Measurements from ENCODE around the gene EVI2B.

Gene EVI2B

GRCh38 chr17:31299624-31300023 lies 14.2 kb downstream of the EVI2B start:
- TF ChIP-seq CTCF (conservative IDR thresholded peaks at IDR 0.05; ENCODE audit: control insufficient read depth, insufficient read depth, low read depth, low read length) = no peak
- DNase-seq (ENCODE audit: low read depth) = no peak
- H3K4me3 ChIP-seq (ENCODE audit: control insufficient read depth, low read depth, low read length) = no peak overlapping the region

- no peak for TF ChIP-seq CTCF (conservative IDR thresholded peaks at IDR 0.05; ENCODE audit: control insufficient read depth, insufficient read depth, low read depth, low read length)
- no peak for DNase-seq (ENCODE audit: low read depth)
- no peak within 1 kb of the TSS for H3K4me3 ChIP-seq (ENCODE audit: control insufficient read depth, low read depth, low read length)
These were observed 16.8 kb downstream of the EVI2B start, which contains the start of gene OMG for GRCh38 chr17:31297090-31297489. Gene OMG (minus strand): TSS chr17:31297239. CDS start chr17:31296331, 908 bp downstream.

- TF ChIP-seq CTCF (conservative IDR thresholded peaks at IDR 0.05; ENCODE audit: control insufficient read depth, insufficient read depth, low read depth, low read length) = no peak
- H3K4me3 ChIP-seq (ENCODE audit: control insufficient read depth, low read depth, low read length) = no peak overlapping the region
- no peak for DNase-seq (ENCODE audit: low read depth)
These were observed 17.7 kb downstream of the EVI2B start for GRCh38 chr17:31296142-31296541.

GRCh38 chr17:31295489-31295871 lies 18.4 kb downstream of the EVI2B start:
- no peak for TF ChIP-seq CTCF (conservative IDR thresholded peaks at IDR 0.05; ENCODE audit: control insufficient read depth, insufficient read depth, low read depth, low read length)
- H3K4me3 ChIP-seq (ENCODE audit: control insufficient read depth, low read depth, low read length) = no peak overlapping the region
- DNase-seq (ENCODE audit: low read depth) = no peak

- H3K4me3 ChIP-seq (ENCODE audit: control insufficient read depth, low read depth, low read length) = no peak overlapping the region
- no peak for DNase-seq (ENCODE audit: low read depth)
- no peak for TF ChIP-seq CTCF (conservative IDR thresholded peaks at IDR 0.05; ENCODE audit: control insufficient read depth, insufficient read depth, low read depth, low read length)
These were observed 18.9 kb downstream of the EVI2B start for GRCh38 chr17:31294820-31295488.

GRCh38 chr17:31294231-31294630 lies 19.6 kb downstream of the EVI2B start:
- no peak for TF ChIP-seq CTCF (conservative IDR thresholded peaks at IDR 0.05; ENCODE audit: control insufficient read depth, insufficient read depth, low read depth, low read length)
- DNase-seq (ENCODE audit: low read depth) = no peak
- no peak overlapping the region for H3K4me3 ChIP-seq (ENCODE audit: control insufficient read depth, low read depth, low read length)

GRCh38 chr17:31293581-31293980 lies 20.3 kb downstream of the EVI2B start:
- H3K4me3 ChIP-seq (ENCODE audit: control insufficient read depth, low read depth, low read length) = no peak overlapping the region
- no peak for TF ChIP-seq CTCF (conservative IDR thresholded peaks at IDR 0.05; ENCODE audit: control insufficient read depth, insufficient read depth, low read depth, low read length)
- no peak for DNase-seq (ENCODE audit: low read depth)

Measured in fibroblast of mammary gland (primary cell).